ENCODE data around the gene GABBR2. TPM values are rescaled to one million over a fixed set of nuclear protein-coding genes. Genes with fewer than 3 reads are reported as not detected.

GABBR2 gene
- total and polyA plus RNA-seq, 2 experiments from 2014 or later: 0.89 to 1.3 TPM

DNA sequence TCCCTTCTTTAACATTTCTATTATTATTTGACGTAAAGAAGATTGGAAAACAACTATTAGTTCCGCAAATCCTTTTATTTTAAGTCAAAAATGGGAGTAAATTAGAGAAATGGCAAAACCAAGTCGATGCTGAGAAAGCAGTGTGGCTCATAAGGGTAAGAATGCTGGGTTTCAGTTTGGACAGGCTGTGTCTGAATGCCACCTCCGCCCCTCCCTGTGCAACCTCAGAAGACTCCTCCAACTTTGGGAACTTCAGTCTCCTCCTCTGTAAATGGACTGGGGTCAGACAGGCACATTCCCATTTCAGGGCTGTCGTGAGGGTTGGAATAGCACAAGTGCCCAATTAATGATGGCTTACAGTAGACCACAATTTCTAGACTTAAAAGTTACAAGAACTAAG is 154.0 kb downstream of the GABBR2 start:
- Histone ChIP-seq H3K79me2 (replicated peaks; ENCODE audit: insufficient read depth) (no peaks in the 10 kb centered on the region), H3K9me2 (ENCODE audit: insufficient read depth) (no peaks in the 10 kb centered on the region), H3K27ac (ENCODE audit: low read depth) (no peak overlapping the region), H2AFZ (no peak overlapping the region), H3K4me2 (no peak overlapping the region), H3F3A (replicated peaks; ENCODE audit: low read depth) (no peaks in the 10 kb centered on the region), H3K27me3 (ENCODE audit: insufficient read depth) (no peaks in the 10 kb centered on the region), H4K20me1 (replicated peaks; ENCODE audit: insufficient read depth) (no peaks in the 10 kb centered on the region), H3K4me3 (no peak overlapping the region), H3K36me3 (ENCODE audit: insufficient read depth) (no peaks in the 10 kb centered on the region), H3K4me1 (ENCODE audit: insufficient read depth) (0 out of 2 replicates have a peak, but pooled peaks cover 8% of the 10 kb centered on the region)
- Mint-ChIP-seq H3K4me3 (no peak overlapping the region), H3K9me3 (no peaks in the 10 kb centered on the region), H3K36me3 (ENCODE audit: low read depth) (no peaks in the 10 kb centered on the region), H3K27me3 (ENCODE audit: insufficient read depth, low read depth, poor library complexity) (peaks cover 4% of the 10 kb centered on the region), H3K4me1 (peaks cover 4% of the 10 kb centered on the region; the same call in 1 of the 3 replicates), H3K27ac (no peak overlapping the region)
- no peak for TF ChIP-seq JUNB (IDR thresholded peaks at IDR 0.05; ENCODE audit: unreplicated experiment)
- no peak for TF ChIP-seq EZH2phosphoT487 (IDR thresholded peaks at IDR 0.05; ENCODE audit: unreplicated experiment)
- TF ChIP-seq, protein P1, sequence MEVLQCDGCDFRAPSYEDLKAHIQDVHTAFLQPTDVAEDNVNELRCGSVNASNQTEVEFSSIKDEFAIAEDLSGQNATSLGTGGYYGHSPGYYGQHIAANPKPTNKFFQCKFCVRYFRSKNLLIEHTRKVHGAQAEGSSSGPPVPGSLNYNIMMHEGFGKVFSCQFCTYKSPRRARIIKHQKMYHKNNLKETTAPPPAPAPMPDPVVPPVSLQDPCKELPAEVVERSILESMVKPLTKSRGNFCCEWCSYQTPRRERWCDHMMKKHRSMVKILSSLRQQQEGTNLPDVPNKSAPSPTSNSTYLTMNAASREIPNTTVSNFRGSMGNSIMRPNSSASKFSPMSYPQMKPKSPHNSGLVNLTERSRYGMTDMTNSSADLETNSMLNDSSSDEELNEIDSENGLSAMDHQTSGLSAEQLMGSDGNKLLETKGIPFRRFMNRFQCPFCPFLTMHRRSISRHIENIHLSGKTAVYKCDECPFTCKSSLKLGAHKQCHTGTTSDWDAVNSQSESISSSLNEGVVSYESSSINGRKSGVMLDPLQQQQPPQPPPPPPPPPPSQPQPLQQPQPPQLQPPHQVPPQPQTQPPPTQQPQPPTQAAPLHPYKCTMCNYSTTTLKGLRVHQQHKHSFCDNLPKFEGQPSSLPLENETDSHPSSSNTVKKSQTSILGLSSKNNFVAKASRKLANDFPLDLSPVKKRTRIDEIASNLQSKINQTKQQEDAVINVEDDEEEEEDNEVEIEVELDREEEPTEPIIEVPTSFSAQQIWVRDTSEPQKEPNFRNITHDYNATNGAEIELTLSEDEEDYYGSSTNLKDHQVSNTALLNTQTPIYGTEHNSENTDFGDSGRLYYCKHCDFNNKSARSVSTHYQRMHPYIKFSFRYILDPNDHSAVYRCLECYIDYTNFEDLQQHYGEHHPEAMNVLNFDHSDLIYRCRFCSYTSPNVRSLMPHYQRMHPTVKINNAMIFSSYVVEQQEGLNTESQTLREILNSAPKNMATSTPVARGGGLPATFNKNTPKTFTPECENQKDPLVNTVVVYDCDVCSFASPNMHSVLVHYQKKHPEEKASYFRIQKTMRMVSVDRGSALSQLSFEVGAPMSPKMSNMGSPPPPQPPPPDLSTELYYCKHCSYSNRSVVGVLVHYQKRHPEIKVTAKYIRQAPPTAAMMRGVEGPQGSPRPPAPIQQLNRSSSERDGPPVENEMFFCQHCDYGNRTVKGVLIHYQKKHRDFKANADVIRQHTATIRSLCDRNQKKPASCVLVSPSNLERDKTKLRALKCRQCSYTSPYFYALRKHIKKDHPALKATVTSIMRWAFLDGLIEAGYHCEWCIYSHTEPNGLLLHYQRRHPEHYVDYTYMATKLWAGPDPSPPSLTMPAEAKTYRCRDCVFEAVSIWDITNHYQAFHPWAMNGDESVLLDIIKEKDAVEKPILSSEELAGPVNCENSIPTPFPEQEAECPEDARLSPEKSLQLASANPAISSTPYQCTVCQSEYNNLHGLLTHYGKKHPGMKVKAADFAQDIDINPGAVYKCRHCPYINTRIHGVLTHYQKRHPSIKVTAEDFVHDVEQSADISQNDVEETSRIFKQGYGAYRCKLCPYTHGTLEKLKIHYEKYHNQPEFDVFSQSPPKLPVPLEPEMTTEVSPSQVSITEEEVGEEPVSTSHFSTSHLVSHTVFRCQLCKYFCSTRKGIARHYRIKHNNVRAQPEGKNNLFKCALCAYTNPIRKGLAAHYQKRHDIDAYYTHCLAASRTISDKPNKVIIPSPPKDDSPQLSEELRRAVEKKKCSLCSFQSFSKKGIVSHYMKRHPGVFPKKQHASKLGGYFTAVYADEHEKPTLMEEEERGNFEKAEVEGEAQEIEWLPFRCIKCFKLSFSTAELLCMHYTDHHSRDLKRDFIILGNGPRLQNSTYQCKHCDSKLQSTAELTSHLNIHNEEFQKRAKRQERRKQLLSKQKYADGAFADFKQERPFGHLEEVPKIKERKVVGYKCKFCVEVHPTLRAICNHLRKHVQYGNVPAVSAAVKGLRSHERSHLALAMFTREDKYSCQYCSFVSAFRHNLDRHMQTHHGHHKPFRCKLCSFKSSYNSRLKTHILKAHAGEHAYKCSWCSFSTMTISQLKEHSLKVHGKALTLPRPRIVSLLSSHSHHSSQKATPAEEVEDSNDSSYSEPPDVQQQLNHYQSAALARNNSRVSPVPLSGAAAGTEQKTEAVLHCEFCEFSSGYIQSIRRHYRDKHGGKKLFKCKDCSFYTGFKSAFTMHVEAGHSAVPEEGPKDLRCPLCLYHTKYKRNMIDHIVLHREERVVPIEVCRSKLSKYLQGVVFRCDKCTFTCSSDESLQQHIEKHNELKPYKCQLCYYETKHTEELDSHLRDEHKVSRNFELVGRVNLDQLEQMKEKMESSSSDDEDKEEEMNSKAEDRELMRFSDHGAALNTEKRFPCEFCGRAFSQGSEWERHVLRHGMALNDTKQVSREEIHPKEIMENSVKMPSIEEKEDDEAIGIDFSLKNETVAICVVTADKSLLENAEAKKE (CRISPR knock-in tag; IDR thresholded peaks at IDR 0.05): no peak
- no peak for TF ChIP-seq STAT1 (IDR thresholded peaks at IDR 0.05; ENCODE audit: unreplicated experiment)
- no peak for TF ChIP-seq POLR2AphosphoS5 (IDR thresholded peaks at IDR 0.05; ENCODE audit: low read depth)
- no peak for TF ChIP-seq NANOG (IDR thresholded peaks at IDR 0.05; ENCODE audit: borderline replicate concordance)
- no peak for TF ChIP-seq ZNF114 (CRISPR knock-in tag; IDR thresholded peaks at IDR 0.05)
- TF ChIP-seq, protein P2, sequence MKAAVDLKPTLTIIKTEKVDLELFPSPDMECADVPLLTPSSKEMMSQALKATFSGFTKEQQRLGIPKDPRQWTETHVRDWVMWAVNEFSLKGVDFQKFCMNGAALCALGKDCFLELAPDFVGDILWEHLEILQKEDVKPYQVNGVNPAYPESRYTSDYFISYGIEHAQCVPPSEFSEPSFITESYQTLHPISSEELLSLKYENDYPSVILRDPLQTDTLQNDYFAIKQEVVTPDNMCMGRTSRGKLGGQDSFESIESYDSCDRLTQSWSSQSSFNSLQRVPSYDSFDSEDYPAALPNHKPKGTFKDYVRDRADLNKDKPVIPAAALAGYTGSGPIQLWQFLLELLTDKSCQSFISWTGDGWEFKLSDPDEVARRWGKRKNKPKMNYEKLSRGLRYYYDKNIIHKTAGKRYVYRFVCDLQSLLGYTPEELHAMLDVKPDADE (IDR thresholded peaks at IDR 0.05): no peak
- TF ChIP-seq EZH2 (IDR thresholded peaks at IDR 0.05; ENCODE audit: low read depth, unreplicated experiment): no peak
- TF ChIP-seq, protein P3, sequence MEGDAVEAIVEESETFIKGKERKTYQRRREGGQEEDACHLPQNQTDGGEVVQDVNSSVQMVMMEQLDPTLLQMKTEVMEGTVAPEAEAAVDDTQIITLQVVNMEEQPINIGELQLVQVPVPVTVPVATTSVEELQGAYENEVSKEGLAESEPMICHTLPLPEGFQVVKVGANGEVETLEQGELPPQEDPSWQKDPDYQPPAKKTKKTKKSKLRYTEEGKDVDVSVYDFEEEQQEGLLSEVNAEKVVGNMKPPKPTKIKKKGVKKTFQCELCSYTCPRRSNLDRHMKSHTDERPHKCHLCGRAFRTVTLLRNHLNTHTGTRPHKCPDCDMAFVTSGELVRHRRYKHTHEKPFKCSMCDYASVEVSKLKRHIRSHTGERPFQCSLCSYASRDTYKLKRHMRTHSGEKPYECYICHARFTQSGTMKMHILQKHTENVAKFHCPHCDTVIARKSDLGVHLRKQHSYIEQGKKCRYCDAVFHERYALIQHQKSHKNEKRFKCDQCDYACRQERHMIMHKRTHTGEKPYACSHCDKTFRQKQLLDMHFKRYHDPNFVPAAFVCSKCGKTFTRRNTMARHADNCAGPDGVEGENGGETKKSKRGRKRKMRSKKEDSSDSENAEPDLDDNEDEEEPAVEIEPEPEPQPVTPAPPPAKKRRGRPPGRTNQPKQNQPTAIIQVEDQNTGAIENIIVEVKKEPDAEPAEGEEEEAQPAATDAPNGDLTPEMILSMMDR (conservative IDR thresholded peaks at IDR 0.05; ENCODE audit: low read depth in 2 of 2): no peak
- TF ChIP-seq, protein P4, sequence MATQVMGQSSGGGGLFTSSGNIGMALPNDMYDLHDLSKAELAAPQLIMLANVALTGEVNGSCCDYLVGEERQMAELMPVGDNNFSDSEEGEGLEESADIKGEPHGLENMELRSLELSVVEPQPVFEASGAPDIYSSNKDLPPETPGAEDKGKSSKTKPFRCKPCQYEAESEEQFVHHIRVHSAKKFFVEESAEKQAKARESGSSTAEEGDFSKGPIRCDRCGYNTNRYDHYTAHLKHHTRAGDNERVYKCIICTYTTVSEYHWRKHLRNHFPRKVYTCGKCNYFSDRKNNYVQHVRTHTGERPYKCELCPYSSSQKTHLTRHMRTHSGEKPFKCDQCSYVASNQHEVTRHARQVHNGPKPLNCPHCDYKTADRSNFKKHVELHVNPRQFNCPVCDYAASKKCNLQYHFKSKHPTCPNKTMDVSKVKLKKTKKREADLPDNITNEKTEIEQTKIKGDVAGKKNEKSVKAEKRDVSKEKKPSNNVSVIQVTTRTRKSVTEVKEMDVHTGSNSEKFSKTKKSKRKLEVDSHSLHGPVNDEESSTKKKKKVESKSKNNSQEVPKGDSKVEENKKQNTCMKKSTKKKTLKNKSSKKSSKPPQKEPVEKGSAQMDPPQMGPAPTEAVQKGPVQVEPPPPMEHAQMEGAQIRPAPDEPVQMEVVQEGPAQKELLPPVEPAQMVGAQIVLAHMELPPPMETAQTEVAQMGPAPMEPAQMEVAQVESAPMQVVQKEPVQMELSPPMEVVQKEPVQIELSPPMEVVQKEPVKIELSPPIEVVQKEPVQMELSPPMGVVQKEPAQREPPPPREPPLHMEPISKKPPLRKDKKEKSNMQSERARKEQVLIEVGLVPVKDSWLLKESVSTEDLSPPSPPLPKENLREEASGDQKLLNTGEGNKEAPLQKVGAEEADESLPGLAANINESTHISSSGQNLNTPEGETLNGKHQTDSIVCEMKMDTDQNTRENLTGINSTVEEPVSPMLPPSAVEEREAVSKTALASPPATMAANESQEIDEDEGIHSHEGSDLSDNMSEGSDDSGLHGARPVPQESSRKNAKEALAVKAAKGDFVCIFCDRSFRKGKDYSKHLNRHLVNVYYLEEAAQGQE (IDR thresholded peaks at IDR 0.05; ENCODE audit: unreplicated experiment): no peak
- TF ChIP-seq ZNF331 (CRISPR knock-in tag; IDR thresholded peaks at IDR 0.05; ENCODE audit: low read depth): no peak
- ATAC-seq (no peak), DNase-seq (ENCODE audit: low spot score) (no peak)

Data from GM23338 (cell line).